Left lobe of liver (tissue), 2 donors: Measurements from ENCODE around the gene HEXIM1. TPM values are rescaled to one million over a fixed set of nuclear protein-coding genes. Genes with fewer than 3 reads are reported as not detected.

Experiments used
- ATAC-seq: fragments of 200-7000 bp; cut with Tn5 transposase; one replicate; pipeline ENCODE4 v1.9.1; 2020; ENCODE audit warnings: mild to moderate bottlenecking, moderate library complexity
- DNase-seq: peaks from one replicate; pipeline ENCODE4 v3.0.0-alpha.2; 2020; ENCODE audit warnings: low spot score
- total RNA-seq: library from RNA; stranded (reverse); gene quantifications from one replicate; pipeline ENCODE4 v1.2.1, GENCODE V29; 2021
- donor health status: DM: no; HTN: no; CAD: no; lungs with moderate emphysema.
- donor health status: DM: no; HTN: yes; CAD: no.

Gene HEXIM1
- total RNA-seq, 1 donor from 2014 or later = 29.3 TPM

DNA sequence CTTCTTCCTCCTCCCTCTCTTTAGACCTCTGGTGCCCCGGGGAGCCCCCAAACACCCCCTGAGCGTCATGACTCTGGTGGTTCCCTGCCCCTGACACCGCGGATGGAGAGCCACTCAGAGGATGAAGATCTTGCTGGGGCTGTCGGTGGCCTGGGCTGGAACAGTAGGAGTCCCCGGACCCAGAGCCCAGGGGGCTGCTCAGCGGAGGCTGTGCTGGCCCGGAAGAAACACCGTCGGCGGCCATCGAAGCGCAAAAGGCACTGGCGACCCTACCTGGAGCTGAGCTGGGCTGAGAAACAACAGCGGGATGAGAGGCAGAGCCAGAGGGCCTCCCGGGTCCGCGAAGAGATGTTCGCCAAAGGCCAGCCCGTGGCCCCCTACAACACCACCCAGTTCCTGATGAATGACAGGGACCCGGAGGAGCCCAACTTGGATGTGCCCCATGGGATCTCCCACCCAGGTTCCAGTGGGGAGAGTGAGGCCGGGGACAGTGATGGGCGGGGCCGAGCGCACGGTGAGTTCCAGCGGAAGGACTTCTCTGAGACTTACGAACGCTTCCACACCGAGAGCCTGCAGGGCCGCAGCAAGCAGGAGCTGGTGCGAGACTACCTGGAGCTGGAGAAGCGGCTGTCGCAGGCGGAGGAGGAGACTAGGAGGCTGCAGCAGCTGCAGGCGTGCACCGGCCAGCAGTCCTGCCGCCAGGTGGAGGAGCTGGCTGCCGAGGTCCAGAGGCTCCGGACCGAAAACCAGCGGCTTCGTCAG is 20.9 kb downstream of the HEXIM1 start:
- ATAC-seq (no peak), DNase-seq (no peak)

DNA sequence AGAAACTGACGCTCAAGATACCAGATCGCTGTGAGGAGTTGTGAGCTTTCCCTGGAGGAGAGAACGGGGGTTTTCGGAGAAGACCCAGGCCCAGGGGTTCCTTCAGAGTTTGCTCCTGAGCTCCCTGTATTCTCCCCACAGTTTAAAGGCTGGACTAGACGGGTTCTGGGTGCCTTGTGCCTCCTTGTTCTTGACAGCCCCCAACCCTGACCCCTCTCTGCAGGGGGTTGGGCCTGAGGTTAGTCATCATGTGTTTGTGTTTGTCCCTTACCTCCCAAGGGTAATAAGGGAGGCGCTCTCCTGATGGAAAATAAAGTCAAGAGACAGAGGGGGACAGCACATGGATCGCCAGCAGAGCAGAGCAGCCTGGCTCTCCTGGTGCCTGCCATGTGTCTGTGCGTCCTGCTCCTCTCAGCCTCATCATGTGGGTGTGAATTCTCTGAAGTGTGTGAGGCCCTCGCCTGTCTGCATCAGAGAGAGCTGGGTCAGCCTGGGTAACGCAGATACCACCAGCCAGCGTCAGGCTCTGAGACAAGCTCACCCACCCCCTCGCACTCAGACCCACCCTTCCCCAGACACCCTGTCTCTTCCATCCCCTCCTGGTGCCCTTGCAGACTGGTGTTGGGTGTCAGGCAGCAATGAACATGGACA is 22.1 kb downstream of the HEXIM1 start:
- ATAC-seq (no peak), DNase-seq (no peak)

DNA sequence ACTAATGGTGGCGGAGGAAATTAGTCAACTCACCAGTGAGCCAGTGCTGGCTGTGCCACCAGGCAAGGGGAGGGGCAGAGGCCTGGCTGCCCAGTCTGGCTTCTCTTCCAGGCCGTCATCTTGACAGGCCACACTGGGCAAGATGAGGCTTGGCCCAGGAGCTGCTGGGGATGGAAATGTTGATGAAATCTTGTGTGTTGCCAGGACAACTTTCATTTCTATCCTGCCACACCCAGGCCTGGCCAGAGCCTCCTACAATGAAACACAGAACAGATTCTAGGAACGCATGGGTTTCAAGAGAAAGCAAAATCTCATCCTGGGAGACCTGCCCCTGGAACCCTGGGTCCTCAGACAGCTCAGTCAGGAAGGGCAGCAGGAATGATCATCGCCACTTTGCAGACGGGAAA is 22.7 kb downstream of the HEXIM1 start:
- peak; percentile 72 for ATAC-seq
- DNase-seq = peak; percentile 75

DNA sequence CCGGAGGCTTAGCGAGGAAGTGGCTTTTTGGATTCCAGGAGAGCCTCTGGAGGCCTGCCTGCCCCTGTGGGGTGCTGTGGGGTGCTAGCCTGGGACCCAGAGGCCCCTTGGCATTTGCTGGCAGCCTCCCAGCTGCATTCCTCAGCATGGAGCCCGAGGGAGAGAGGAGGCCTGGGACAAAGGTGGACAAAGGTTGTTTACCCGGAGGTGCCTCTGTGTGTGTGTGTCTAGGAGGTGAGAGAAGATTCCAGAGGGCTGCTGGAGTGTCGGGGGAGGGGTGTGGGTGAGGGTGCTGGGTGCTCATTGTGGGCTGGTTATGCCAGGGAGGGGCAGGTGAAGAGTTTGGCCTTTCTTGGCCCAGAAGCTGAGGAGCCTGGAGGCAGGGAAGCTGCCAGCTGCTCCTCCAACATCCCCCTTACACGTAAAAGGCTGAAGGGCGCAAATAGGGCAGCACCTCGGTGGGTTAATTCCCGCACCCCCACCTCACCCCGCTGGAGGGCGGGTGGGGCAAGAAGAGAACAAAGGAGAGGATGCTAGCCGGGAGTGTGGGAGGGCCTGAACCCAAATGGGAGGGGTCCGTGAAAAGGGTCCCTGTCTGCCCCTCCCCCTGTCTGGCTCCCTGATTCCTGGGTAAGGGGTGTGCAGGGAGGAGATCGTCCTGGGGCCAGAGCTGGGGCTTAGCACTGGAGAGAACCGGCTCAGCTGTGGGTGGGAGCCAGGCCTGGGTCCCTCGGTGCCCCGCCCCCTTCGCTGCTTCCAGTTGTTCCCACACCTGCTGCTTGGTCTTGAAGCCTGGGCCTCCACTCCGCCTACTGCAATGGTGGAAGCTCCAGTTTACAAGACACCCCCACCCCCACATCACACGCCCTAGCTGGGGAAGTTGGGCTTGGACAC is 23.3 kb downstream of the HEXIM1 start:
- peak; percentile 58 for DNase-seq
- ATAC-seq = peak; percentile 58

DNA sequence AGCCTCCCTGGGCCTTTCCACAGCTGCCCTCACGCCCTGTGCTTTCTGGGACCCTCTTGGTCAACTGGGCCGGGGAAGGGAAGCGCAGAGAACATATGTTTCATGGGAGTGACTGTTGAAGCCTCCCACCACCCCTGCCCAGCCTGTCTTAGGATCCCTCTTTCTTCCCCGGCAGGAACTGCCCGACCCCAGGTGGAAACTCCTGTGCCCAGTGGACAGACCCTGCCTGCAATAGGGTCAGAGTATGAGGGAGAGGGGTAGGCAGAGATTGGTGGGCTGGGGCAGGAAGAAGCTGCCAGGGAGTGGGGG is 23.9 kb downstream of the HEXIM1 start:
- ATAC-seq (no peak), DNase-seq (no peak)

DNA sequence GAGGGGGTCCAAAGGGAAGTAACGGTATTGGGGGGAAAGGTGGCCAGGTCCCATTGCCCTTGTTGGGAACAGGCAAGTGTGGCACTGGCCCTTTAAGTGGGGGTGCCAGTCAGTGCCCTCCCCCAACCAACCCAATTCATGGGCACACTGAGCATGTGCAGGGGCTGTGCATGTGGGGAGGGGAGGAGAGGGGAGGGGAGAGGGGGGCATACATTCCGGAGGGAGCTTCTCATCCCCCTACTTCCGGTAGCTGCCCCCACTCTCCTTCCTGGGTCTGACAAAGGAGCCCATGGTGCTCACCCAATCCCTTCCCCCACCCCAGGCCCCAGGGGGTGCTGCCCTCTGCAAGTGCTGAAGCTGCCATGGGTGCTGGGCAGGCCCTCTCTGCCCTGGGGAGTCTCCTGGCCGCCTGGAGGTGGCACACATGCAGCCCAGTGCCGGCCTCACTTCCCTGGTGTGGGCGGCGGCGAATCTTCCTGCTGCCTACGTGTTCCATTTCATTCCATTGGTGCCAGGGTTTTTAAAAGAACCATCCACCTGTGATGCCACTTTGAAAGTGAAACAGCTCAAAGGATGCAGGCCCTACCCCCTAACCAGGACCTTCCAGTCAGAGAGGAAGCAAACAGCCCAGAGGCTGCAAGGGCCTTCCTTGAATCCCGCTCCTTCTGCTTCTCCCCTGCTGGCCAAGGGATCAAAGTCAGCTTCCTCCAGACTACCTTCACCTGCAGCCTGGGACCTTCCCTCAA is 24.4 kb downstream of the HEXIM1 start:
- DNase-seq (peak; percentile 81), ATAC-seq (peak; percentile 86)

DNA sequence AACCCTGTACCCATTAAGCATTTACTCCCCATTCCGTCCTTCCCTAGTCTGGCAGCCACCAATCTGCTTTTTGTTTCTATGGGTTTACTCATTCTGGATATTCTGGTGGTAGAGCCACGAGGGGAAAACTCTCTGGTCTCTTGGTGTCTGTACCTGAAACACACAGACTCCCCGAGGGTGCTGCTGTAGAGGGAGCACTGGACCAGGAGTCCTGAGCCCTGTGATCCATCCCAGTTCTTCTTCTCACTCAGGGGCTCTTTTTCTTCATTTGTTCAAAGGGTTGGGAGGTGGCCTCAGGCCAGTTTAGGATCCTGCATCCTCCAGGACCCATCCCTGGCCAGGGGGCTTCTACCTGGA is 27.5 kb downstream of the HEXIM1 start:
- DNase-seq (no peak), ATAC-seq (no peak)

DNA sequence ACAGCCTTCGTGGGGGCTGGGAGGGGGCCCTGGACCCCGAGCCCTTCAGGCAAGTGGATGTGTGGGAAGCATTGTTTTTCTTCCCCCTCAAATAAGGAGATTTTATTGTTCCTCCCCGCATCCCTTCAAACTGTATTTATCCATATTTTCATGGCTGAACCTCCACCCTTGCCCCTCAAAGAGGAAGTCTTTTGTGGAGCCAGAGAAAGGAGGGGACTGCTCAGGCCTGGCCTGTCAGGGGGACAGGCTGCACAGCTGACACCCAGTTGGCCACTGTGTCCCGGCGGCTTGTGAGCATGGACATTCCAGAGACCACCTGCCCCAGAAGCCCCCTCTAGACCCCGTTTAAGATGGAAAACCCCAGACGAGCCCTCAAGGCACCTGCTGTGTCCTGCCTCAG is 29.3 kb downstream of the HEXIM1 start:
- DNase-seq (no peak), ATAC-seq (no peak)

DNA sequence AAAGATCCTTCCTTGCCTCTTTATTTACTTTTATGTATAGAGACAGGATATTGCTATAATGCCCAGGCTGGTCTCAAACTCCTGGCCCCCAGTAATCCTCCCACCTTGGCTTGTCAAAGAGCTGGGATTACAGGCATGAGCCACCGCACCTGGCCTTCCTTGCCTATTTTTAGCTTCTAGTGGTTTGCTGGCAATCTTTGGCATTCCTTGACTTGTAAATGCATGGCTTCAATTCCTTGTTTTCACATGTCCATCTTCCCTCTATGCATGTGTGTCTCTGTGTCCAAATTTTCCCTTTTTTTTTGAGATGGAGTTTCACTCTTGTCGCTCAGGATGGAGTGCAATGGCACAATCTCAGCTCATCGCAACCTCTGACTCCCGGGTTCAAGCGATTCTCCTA is 35.9 kb downstream of the HEXIM1 start:
- no peak for ATAC-seq
- DNase-seq = no peak

DNA sequence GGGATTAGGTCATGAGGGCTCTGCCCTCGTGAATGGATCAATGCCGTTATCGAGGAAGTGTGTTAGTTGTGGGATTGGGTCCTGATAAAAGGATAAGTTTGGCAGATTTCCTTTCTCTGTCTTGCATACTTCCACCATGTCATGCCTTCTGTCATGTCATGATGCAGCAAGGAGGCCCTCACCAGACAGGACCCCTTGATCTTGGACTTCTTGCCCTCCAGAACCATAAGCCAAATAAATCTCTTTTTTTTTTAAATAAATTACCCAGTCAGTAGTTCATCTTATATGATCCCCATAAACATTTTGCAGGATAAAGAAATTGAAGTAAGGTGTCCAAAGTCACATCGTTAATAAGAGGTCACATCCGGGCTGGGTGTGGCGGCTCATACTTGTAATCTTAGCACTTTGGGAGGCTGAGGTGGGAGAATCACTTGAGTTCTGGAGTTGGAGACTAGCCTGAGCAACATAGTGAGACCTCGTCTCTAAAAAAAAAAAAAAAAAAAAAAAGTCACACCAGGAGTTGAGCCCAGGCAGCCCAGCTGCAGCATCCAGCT is 38.6 kb downstream of the HEXIM1 start:
- no peak for ATAC-seq
- no peak for DNase-seq

DNA sequence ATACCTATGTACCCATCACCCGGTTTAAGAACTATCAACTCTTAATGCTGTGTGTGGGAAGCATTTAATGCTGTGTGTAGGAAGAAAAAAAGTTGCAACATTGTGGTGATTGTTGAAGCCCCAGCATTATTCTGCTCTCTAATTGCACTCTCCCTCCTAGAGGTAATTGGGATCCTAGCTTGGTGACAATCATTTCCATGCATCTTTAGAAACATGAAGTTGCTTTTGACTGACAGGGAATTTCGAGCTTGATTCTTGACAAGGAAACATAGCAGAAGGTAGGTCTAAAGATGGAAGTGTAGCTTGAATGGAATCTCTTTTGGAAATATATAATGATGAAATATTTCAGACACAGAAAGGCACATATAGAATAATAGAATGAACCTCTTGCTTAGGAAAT is 40.7 kb downstream of the HEXIM1 start:
- no peak for ATAC-seq
- DNase-seq = no peak

DNA sequence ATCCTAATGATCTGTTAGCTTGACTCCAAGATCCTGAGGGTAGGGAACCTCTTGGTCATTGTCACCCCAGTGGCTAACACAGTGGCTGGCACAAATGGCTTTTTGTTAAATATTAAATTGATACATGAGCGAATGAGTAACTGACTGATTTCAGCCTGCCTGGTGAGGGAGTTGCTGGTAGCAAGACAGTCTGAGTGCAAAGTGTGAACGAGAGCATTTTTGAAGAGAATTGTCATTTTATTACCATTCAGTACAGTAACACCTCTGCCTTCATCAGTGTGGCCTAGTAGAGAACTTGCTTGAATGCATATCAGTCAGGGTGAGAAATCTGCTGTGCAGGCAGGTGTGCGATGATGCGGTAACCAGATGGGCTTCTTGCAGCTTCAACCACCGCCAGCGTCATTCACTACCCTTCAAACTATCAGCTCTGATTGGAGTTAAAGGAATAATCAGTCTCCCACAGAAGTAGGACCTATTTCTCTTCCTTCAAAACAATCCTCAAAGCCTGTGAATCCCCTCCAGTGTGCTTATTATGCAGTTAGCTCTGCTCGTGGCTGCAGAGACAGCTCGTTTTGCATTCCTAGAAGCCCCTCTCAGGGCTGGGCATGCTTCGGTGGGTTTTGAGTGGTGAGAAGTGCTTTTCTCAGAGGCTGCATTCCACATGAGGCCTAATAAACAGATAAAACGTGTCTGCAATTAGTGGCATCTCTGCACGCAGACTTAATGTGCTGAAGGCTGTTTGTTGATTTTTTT is 42.4 kb downstream of the HEXIM1 start:
- ATAC-seq = peak; percentile 88
- peak; percentile 69 for DNase-seq

DNA sequence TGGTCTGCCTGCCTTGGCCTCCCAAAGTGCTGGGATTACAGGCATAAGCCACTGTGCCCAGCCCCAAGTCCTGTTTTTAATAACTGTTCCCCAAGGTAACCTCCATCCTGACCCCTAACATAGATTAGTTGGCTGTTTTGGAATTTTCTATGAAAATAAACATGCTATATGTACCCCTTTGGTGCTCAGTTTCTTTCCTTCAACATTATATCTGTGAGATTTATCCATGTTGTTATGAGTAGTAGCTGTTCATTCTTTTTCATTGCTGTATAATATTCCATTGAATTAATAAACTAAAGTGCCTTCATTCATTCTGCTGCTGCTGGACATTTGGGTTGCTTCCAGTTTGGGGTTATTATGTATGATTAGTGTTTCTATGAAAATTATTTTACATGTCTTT is 47.1 kb downstream of the HEXIM1 start:
- ATAC-seq = no peak

DNA sequence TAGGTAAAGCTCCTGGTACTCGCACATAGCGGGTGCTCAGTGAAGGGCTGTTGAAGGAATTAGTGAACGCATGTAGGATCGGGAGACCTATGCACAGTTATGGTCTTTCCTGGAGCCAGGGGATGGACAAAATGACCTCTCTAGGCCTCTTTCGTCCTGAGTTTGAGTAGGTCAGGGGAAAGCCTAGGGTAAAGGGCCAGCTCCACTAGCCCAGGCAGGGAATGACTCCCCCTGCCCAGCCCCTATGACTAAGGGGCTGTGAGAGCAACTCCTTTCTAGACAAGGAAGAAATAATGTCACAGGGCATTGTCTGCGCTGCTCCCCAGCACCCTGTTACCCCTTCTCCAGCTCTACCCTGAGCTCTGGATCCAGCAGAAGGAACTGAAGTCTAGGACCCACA is 48.8 kb downstream of the HEXIM1 start:
- DNase-seq (no peak), ATAC-seq (no peak)

More for the DNA sequence above, 47.1 kb downstream of the HEXIM1 start:
- no peak for DNase-seq

DNA sequence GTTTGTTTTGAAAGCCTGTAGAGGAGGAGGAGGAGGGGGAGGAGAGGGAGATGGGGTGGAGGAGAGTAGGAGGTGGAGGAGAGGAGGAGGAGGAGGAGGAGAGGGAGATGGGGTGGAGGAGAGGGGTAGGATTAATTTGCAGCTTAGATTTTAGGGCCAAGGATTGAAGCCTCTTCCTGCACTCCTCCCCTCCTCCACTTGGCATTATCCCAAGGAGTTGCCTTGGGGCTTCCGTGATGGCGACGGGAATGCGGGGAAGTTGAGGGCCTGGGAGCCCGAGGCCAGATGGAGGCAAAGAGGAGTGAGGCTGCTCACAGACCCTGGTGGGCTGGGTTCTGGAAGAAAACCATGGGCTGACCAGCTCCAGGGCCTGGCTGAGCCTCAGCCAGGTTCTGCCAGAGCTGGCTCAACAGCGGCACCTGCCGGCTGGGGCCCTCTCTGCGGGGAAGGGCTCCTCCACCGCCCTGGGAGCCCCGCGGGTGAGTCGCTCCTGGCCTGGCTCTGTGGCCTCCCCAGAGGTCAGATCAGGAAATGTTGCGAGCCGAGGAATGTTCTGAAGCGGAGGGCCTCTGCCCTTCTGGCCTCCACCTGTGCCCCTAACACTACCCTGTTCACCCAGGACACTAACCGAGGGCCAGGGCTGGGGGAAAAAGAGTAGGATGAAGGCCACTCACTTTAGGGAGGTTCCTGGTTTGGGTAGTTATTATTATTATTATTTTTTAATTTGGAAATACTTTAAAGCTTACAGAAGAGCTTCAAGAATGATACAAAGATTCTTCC is 49.5 kb downstream of the HEXIM1 start:
- DNase-seq (peak; percentile 94), ATAC-seq (peak; percentile 98)

DNA sequence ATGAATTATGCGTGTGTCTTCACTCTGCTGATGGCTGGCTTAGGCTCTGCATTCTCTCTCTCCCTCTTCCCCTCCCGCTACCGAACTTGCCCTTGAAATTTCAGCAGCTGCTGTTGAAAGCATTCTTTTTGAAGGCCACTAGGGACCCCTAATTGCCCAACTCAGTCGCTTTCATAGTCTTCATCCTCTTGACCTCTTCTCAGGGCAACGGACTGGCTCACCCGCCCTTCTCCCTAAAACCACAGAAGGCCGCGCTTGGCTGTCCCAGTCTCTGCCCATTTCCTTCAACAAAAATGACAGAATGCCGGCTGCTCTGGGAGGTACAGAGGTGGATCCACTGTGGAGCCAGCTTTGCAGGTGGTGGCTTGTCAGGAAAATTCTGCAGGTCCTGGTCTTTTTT is 52.4 kb downstream of the HEXIM1 start:
- DNase-seq = no peak
- ATAC-seq = no peak

DNA sequence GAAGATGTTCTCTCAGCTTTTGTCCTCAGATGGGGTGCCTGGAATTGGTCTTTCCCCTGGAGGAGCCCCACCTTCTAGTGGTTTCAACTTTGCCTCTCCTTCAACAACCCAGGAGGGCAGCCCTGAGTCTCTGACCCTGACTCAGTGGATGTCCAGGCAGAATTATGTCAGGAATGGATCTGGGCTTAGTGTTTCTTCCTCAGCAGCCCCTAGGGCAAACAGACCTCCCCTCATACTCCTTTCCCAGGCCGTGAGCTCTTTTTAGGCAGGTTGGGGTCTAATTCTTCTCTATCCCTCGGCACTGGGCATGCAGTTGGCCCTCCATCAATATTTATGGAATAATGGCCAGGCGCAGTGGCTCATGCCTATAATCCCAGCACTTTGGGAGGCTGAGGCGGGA is 53.2 kb downstream of the HEXIM1 start:
- ATAC-seq (no peak), DNase-seq (no peak)
